Testis (tissue), 3 donors: ENCODE data around the gene ZNF277. TPM values are rescaled to one million over a fixed set of nuclear protein-coding genes. Genes with fewer than 3 reads are reported as not detected.

ENCODE experiments used
- DNase-seq: peaks from one replicate; pipeline ENCODE4 v3.0.0-alpha.2; 2019
- H3K27ac ChIP-seq, 2 donors: fragments of 200-600 bp; sonication (generic); one replicate each; pipeline ENCODE4 v1.5.1; 2019
- H3K27me3 ChIP-seq: fragments of 200-600 bp; sonication (generic); one replicate; pipeline ENCODE4 v1.5.1; 2019
- H3K36me3 ChIP-seq: fragments of 200-600 bp; sonication (generic); one replicate; pipeline ENCODE4 v1.5.1; 2017; ENCODE audit warnings: low read depth; ENCODE audit errors: missing control alignments
- H3K4me1 ChIP-seq: fragments of 200-600 bp; sonication (generic); one replicate; pipeline ENCODE4 v1.5.1; 2019
- H3K4me3 ChIP-seq, 2 donors: fragments of 200-600 bp; sonication (generic); one replicate each; pipeline ENCODE4 v1.5.1; 2017 to 2019
- H3K9me3 ChIP-seq: fragments of 200-600 bp; sonication (generic); one replicate; pipeline ENCODE4 v1.5.1; 2017
- CTCF ChIP-seq, 3 experiments: fragments of 450-650 bp in 2 of 3; fragments of 200-600 bp in 1 of 3; sonication (generic) in 1 of 3; IDR thresholded peaks; one replicate each; pipeline ENCODE4 v1.5.1; 2016 to 2019; ENCODE audit warnings: antibody characterized with exemption in 3 of 3, mild to moderate bottlenecking in 2 of 3, moderate library complexity in 1 of 3
- POLR2A ChIP-seq: fragments of 450-650 bp; IDR thresholded peaks from one replicate; pipeline ENCODE4 v1.6.1; 2017; ENCODE audit warnings: antibody characterized with exemption, mild to moderate bottlenecking, moderate library complexity
- WGBS, 2 donors: methylation state at CpG; one replicate each; pipeline ENCODE4 v1.1.5; 2018; 5-methylcytosine and 5-hydroxymethylcytosine counted together
- intact Hi-C: fragments of 100-400 bp; cut with DNase I; formaldehyde crosslinking; loops from one replicate; pipeline ENCODE4 v1.15.1; 2023; ENCODE audit warnings: low total_unique reads
- polyA plus RNA-seq: library from polyadenylated mRNA; stranded (reverse); fragments of 350-450 nt; fragmentation: Illumina TruSeq; extraction: RNeasy Lipid Tissue Mini Kit (QIAGEN cat#74804); gene quantifications from one replicate; pipeline ENCODE4 v1.2.3, GENCODE V29; 2014; ENCODE audit warnings: low read depth, low replicate concordance; ENCODE audit not compliant: insufficient read depth
- total RNA-seq, 2 donors: library from RNA; depleted of rRNA; stranded (reverse); fragments of >200 nt; gene quantifications; one replicate each; pipeline ENCODE4 v1.2.3, GENCODE V29; 2016

The ZNF277 gene
- total and polyA plus RNA-seq, 3 donors from 2014 or later, result 13.9 to 15.4 (median 14.6) TPM

GRCh38 chr7:112215787-112216186 is 9.3 kb downstream of the ZNF277 start:
- Histone ChIP-seq H3K4me3 (no peak overlapping the region), H3K27ac (no peak overlapping the region), H3K36me3 (no peaks in the 10 kb centered on the region), H3K9me3 (no peaks in the 10 kb centered on the region), H3K4me1 (peaks cover 5% of the 10 kb centered on the region), H3K27me3 (no peaks in the 10 kb centered on the region)
- no peak for DNase-seq
- no peak for TF ChIP-seq POLR2A
- TF ChIP-seq CTCF (IDR thresholded peaks at IDR 0.05), result no peak
- intact Hi-C loops, result no loop called here
- WGBS, 2 donors, result 56 to 59% methylated on average over 4 of the region's 4 CpGs

- Histone ChIP-seq H3K36me3 (no peaks in the 10 kb centered on the region), H3K4me1 (peaks cover 5% of the 10 kb centered on the region), H3K27ac (no peak overlapping the region), H3K9me3 (no peaks in the 10 kb centered on the region), H3K4me3 (no peak overlapping the region), H3K27me3 (no peaks in the 10 kb centered on the region)
- intact Hi-C loops, result no loop called here
- no peak for TF ChIP-seq CTCF (IDR thresholded peaks at IDR 0.05)
- TF ChIP-seq POLR2A, result no peak
- no peak for DNase-seq
- WGBS, 2 donors, result 84 to 89% methylated on average over 20 of the region's 20 CpGs
Observed at GRCh38 chr7:112220877-112221434, 14.5 kb downstream of the ZNF277 start.

- no peaks in the 10 kb centered on the region for H3K36me3 ChIP-seq
- H3K27ac ChIP-seq, result no peak overlapping the region
- no peak overlapping the region for H3K4me3 ChIP-seq
- intact Hi-C loops, result no loop called here
- H3K27me3 ChIP-seq, result no peaks in the 10 kb centered on the region
- no peak for DNase-seq
- H3K4me1 ChIP-seq, result peaks cover 5% of the 10 kb centered on the region
- TF ChIP-seq POLR2A, result no peak
- H3K9me3 ChIP-seq, result no peaks in the 10 kb centered on the region
- WGBS, 2 donors, result 66% methylated on average over 3 of the region's 3 CpGs
Observed at GRCh38 chr7:112223310-112223709, 16.8 kb downstream of the ZNF277 start.

GRCh38 chr7:112224186-112224585 is 17.7 kb downstream of the ZNF277 start:
- Histone ChIP-seq H3K27ac (peak overlapping the region in 1 of 2 donors; percentile 40), H3K36me3 (no peaks in the 10 kb centered on the region), H3K9me3 (no peaks in the 10 kb centered on the region), H3K4me3 (no peak overlapping the region), H3K4me1 (peaks cover 5% of the 10 kb centered on the region), H3K27me3 (no peaks in the 10 kb centered on the region)
- TF ChIP-seq CTCF (IDR thresholded peaks at IDR 0.05), result no peak
- no peak for TF ChIP-seq POLR2A
- 55 to 64% methylated on average over 2 of the region's 2 CpGs for WGBS, 2 donors
- peak; percentile 54 for DNase-seq
- intact Hi-C loops, result no loop called here

- no peak for DNase-seq
- Histone ChIP-seq H3K9me3 (no peaks in the 10 kb centered on the region), H3K4me3 (no peak overlapping the region), H3K4me1 (peaks cover 5% of the 10 kb centered on the region), H3K27ac (no peak overlapping the region), H3K36me3 (no peaks in the 10 kb centered on the region), H3K27me3 (no peaks in the 10 kb centered on the region)
- intact Hi-C loops, result no loop called here
- TF ChIP-seq POLR2A (no peak), CTCF (IDR thresholded peaks at IDR 0.05) (no peak)
Observed at GRCh38 chr7:112225006-112225405, 18.5 kb downstream of the ZNF277 start.
